ENCODE measurements around the gene NET1. TPM values are rescaled to one million over a fixed set of nuclear protein-coding genes. Genes with fewer than 3 reads are reported as not detected.
"Not testable (repeated sequence)": the region's sequence is repeated elsewhere in the genome, so short reads cannot be mapped to it uniquely, and the experiment has no call there.

Gene NET1
- total RNA-seq, 1 donor from 2014 or later, result 47.5 TPM

DNA sequence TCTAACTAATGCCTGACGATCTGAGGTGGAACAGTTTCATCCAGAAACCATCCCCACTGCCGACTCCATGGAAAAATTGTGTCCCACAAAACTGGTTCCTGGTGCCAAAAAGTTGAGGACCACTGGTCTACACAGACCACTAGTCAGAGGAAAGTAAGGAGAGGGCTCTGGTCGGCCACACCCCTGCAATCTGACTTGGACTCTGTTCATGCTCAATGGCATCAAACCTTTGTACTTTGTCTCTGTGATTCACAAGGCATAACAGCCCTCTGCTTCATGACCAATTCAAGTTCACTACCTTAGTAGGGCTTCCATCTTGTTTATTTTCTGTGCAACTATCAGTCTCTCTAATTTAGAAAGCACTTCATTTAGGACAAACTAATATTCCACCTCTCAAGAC, 9.6 kb upstream of the NET1 start:
- H3K36me3 Mint-ChIP-seq (ENCODE audit: low read depth), result peaks cover 1% of the 10 kb centered on the region
- no peak overlapping the region for H3K27ac Mint-ChIP-seq (ENCODE audit: unreplicated experiment)
- H3K9me3 Mint-ChIP-seq (ENCODE audit: low read depth), result peaks cover 3% of the 10 kb centered on the region
- H3K4me1 Mint-ChIP-seq (ENCODE audit: low read depth), result no peaks in the 10 kb centered on the region
- peaks cover 32% of the 10 kb centered on the region for H3K27me3 Mint-ChIP-seq (ENCODE audit: low read depth)
- TF ChIP-seq, protein P1, sequence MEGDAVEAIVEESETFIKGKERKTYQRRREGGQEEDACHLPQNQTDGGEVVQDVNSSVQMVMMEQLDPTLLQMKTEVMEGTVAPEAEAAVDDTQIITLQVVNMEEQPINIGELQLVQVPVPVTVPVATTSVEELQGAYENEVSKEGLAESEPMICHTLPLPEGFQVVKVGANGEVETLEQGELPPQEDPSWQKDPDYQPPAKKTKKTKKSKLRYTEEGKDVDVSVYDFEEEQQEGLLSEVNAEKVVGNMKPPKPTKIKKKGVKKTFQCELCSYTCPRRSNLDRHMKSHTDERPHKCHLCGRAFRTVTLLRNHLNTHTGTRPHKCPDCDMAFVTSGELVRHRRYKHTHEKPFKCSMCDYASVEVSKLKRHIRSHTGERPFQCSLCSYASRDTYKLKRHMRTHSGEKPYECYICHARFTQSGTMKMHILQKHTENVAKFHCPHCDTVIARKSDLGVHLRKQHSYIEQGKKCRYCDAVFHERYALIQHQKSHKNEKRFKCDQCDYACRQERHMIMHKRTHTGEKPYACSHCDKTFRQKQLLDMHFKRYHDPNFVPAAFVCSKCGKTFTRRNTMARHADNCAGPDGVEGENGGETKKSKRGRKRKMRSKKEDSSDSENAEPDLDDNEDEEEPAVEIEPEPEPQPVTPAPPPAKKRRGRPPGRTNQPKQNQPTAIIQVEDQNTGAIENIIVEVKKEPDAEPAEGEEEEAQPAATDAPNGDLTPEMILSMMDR (IDR thresholded peaks at IDR 0.05), result no peak
- H3K4me3 Mint-ChIP-seq (ENCODE audit: unreplicated experiment), result no peak overlapping the region
- no peak for DNase-seq (ENCODE audit: low spot score)

DNA sequence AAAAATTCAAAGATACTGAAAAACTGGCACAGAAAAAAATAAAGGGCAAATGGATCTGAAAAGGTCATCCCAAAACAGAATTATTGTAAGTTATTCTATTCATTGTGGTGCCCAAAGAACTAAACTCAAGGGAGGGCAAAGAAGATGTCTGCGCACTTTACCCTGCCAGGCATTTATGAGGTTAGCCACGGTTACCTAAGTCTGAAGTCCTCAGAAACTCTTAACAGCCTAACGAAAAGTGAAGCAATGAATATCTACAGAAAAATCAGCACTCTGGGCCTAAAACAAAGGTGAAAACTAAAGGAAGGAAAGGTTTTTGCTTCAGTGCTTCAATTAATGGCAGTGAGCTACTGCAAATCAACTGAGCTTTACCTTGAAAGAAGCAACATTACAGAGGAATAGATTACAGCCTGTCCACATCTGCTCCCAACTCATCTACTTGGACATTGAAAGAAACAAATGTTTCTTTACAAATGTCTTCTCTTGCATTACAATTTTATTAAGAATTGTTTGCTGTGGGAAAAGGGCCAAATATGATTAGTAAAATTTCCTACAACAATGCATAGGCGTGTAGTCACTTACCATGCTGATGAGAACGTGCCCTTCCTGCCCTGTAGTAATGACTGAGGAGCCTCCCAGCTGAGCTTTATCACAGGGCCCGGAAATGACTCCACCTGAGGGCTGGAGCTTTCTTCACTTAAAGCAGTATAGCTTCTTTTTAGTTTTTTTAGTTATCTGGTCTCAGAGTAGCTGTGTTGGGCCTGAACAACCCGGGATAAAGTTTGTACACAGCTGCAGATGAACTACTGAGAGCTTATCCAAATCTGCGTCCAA, 7.9 kb upstream of the NET1 start, which contains the start of gene TUBAL3:
Gene TUBAL3, minus strand, starts transcription at position 621 of the 834 bp plus-strand sequence. Its CDS starts 36 bp downstream, at position 585.
- H3K27me3 Mint-ChIP-seq (ENCODE audit: low read depth), result peaks cover 30% of the 10 kb centered on the region
- DNase-seq (ENCODE audit: low spot score), result no peak
- no peaks in the 10 kb centered on the region for H3K36me3 Mint-ChIP-seq (ENCODE audit: low read depth)
- no peaks in the 10 kb centered on the region for H3K9me3 Mint-ChIP-seq (ENCODE audit: low read depth)
- TF ChIP-seq, protein P1 (IDR thresholded peaks at IDR 0.05), result no peak
- H3K27ac Mint-ChIP-seq (ENCODE audit: unreplicated experiment), result no peak within 1 kb of the TSS
- no peak within 1 kb of the TSS for H3K4me3 Mint-ChIP-seq (ENCODE audit: unreplicated experiment)
- H3K4me1 Mint-ChIP-seq (ENCODE audit: low read depth), result no peaks in the 10 kb centered on the region

- H3K4me3 Mint-ChIP-seq (ENCODE audit: unreplicated experiment), result no peak overlapping the region
- H3K27ac Mint-ChIP-seq (ENCODE audit: unreplicated experiment), result no peak overlapping the region
- peaks cover 23% of the 10 kb centered on the region for H3K27me3 Mint-ChIP-seq (ENCODE audit: low read depth)
- no peaks in the 10 kb centered on the region for H3K36me3 Mint-ChIP-seq (ENCODE audit: low read depth)
- H3K9me3 Mint-ChIP-seq (ENCODE audit: low read depth), result peaks cover 3% of the 10 kb centered on the region
- TF ChIP-seq, protein P1 (IDR thresholded peaks at IDR 0.05), result no peak
- no peaks in the 10 kb centered on the region for H3K4me1 Mint-ChIP-seq (ENCODE audit: low read depth)
- DNase-seq (ENCODE audit: low spot score), result no peak
Observed at GRCh38 chr10:5406918-5407317, 5.4 kb upstream of the NET1 start.

- H3K27ac Mint-ChIP-seq (ENCODE audit: unreplicated experiment); DNase-seq (ENCODE audit: low spot score); H3K4me3 Mint-ChIP-seq (ENCODE audit: unreplicated experiment); H3K36me3 Mint-ChIP-seq (ENCODE audit: low read depth); H3K4me1 Mint-ChIP-seq (ENCODE audit: low read depth); H3K9me3 Mint-ChIP-seq (ENCODE audit: low read depth): not testable (repeated sequence)
- H3K27me3 Mint-ChIP-seq (ENCODE audit: low read depth), result peaks cover 12% of the 10 kb centered on the region
Observed at GRCh38 chr10:5410787-5411186, 1.6 kb upstream of the NET1 start.

GRCh38 chr10:5411941-5412276, 448 bp upstream of the NET1 start:
- Mint-ChIP-seq H3K36me3 (ENCODE audit: low read depth) (no peaks in the 10 kb centered on the region), H3K27me3 (ENCODE audit: low read depth) (peaks cover 12% of the 10 kb centered on the region), H3K4me1 (ENCODE audit: low read depth) (peaks cover 4% of the 10 kb centered on the region), H3K4me3 (ENCODE audit: unreplicated experiment) (no peak overlapping the region), H3K9me3 (ENCODE audit: low read depth) (peaks cover 3% of the 10 kb centered on the region), H3K27ac (ENCODE audit: unreplicated experiment) (no peak overlapping the region)
- TF ChIP-seq, protein P1 (IDR thresholded peaks at IDR 0.05), result no peak
- DNase-seq (ENCODE audit: low spot score), result no peak
